Activated T-helper 9 cell treated with anti-CD3 and anti-CD28 coated beads, Interleukin-2, amount 50 U/mL, for 16 hours (primary cell): Measurements from ENCODE around the gene CLASP2.
"Not testable (repeated sequence)": the region's sequence is repeated elsewhere in the genome, so short reads cannot be mapped to it uniquely, and the experiment has no call there.

ENCODE experiments used
- DNase-seq: peaks from one replicate; pipeline ENCODE4 v3.0.0-alpha.2; 2020; ENCODE audit warnings: low read depth

The CLASP2 gene

DNA sequence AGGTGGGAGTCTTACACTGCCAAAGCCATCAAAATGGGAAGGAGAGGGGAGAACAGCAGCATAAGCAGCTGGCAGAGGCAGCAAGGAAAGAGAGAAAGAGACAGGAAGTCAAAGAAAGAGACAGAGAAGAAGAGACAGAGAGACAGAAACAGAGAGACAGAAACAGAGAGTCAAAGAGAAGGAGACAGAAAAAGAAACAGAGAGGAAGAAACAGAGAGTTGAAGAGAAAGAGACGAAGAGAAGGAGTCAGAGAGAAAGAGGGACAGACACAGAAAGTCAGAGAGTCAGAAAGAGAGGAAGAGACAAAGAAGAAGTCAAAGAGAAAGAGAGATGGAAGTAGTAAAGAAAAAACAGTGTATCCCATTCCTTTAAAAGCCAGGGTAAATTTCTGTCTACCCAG lies 266.1 kb downstream of the CLASP2 start:
- not testable (repeated sequence) for DNase-seq

DNA sequence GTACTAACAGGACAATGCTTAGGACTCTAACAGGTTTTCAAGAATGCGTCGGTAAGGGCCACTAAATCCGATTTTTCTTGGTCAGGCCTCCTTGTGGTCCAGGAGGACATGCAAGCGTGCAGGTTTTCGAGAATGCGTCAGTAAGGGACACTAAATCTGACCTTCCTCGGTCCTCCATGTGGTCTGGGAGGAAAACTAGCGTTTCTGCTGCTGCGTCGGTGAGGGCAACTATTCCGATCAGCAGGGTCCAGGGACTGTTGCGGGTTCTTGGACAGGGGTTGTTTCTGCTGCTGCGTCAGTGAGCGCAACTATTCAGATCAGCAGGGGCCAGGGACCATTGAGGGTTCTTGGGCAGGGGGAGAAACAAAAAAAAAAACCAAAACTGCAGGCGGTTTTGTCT lies 270.1 kb downstream of the CLASP2 start:
- DNase-seq = no peak

DNA sequence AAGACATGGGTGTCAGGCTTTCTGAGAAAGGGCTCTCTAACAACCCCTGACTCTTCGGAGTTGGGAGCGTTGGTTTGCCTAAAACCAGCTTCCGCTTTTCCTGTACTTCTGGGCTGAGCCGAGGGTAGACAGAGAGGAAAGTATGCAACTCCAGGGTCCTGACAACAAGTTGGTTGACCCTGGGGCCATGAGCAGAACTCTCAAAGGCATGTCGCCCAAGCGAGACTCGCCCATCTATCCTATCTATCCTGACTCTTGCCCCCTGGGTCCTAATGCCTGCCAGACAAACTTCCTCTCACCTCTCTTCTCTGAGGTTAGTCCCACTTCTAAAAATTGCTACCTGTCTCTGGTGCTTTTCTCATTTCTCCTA lies 270.8 kb downstream of the CLASP2 start:
- DNase-seq = not testable (repeated sequence)
